KBM-7 (cell line): ENCODE data around the gene PPY.
A peak's percentile ranks its signal among the peaks of the same experiment; 100 is the strongest.
"Not testable (repeated sequence)": the region's sequence is repeated elsewhere in the genome, so short reads cannot be mapped to it uniquely, and the experiment has no call there.

Experiments
- DNase-seq: peaks from one replicate; pipeline ENCODE4 v3.0.0-alpha.2; 2015
- in situ Hi-C: fragments of 300-500 bp; cut with MboI; formaldehyde crosslinking; loops from 2 replicates; pipeline ENCODE4 v1.14.3; 2020; ENCODE audit warnings: low sequenced_read_pairs, low pct_unique_long_range_greater_than_20kb, mixed read lengths

PPY gene

DNA sequence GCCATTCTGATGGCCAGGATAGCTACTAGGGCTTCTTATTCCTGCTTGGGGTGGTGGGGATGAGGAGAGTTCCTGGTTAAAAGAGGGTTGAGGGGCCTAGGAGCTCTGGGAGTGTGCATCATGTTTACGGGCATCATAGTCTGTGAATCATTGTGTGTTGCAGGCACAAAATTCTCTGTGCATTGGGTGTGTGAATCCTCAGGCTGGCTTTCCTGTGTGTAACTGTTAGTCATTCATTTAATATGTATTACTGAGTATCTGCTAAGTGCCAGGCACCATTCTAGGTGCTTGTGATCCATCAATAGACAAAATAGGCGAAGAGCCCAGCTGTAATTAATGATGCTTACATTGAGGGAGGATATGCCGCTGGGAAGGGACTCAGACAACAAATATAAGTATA lies 5.8 kb downstream of the PPY start:
- in situ Hi-C loops = no loop called here
- no peak for DNase-seq

DNA sequence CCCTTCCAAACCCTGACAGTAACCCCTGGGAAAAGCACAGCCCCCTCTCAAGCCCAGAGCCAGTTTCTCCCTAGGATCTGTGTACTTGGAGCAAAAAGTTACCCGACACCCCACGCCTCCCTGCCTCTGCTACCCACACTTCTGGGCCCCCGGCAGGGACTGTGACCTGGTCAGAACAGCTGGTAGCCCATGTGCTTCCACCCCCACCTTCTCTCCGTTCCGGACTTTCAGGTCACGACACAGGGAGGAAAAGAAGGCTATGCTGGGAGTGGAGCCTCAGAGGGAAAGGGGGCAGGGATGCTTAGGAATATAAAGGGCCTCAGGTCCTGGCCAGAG lies 6.4 kb downstream of the PPY start:
- in situ Hi-C loops = no loop called here
- DNase-seq = no peak

DNA sequence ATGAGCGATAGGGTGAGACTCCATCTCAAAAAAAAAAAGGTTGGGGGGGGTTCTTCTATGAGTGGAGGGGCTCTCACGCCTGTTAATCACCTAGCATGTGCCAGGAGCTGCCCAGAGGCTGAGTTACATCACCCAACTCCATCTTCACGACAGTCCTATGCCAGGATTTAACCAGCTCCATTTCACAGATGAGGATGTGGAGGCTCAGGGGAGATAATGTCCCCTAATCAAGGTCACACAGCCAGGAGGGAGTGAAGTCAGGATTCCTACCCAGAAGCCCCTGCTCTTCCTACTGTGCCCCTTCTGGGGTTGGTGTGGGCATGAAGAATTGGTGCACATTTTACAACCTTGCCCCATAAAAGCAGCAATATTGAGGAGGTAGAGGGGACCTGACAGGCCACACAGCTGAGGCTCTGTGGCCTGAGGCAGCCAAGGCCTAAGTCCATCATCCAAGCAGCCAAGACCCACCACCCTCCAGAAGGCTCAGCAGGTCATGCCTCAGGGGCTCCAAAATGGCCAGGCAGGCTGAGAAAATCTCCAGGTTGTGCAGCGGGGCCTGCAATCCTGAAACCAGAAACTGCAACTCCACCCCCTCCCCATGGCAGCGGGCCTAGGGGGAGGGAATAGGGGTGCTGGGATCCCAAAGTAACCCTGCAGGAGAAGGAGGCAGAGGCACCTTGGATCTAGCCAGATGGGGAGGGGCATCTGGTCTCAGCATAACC lies 6.9 kb downstream of the PPY start:
- no peak for DNase-seq
- in situ Hi-C loops = no loop called here

DNA sequence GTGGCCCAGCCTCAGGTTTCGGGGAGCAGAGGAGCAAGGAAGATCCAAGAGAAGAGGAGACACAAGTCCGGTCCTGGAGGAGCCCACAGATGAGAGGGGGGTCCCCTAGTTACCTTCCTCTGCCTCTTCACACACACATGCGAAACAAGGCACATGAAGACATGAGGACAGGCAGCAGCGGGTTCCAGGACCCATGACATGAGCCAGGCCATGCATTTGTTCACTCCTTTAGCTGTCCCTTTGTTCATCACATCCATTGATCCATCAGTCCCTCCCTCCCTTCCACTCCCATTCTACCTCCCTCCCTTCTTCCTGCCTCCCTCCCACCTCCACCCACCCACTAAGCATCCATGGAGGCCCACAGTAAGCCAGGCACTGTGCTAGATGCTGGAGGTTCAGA lies 9.4 kb downstream of the PPY start:
- in situ Hi-C loops = no loop called here
- no peak for DNase-seq

DNA sequence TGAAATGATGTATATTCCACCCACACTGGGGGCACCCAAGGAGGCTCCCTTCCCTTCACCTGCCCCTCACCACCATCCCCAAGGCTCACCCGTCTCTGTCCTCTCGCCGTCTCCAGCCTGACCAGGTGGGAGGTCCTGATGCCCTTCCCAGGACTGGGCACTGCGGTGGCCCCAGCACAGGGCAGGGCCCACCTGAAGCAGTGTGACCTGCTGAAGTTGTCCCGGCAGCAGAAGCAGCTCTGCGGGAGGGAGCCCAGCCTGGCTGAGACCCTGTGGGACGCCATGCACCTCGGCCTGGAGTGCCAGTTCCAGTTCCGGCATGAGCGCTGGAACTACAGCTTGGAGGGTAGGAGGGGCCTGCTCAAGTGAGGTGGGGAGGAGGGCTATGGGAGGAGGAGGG lies 9.9 kb downstream of the PPY start:
- no peak for DNase-seq
- in situ Hi-C loops = no loop called here

DNA sequence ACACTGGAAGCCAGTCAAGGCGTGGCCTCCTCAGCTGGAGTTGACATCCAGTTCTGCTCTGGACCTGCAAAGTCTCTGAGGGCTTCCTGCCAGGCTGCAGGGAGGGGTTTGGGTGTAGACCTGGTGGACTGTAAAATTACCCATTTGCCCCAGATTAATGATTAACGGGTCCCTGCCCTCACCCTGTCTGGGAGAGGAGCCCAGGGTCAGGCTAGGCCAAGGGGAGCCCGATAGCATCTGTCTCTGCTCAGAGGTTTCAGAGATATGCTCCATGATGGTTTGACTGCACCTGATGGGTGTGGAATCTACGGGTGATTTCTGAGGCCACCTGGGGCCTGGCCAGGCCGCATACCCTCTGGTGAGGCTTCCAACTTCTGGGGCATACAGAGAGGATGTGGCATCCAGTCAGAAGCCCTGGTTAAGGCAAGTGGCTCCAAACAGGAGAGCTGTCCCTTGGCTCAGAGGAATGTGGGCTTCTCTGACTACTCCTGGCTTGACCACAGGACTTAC lies 11.2 kb downstream of the PPY start:
- DNase-seq = no peak
- in situ Hi-C loops = no loop called here

DNA sequence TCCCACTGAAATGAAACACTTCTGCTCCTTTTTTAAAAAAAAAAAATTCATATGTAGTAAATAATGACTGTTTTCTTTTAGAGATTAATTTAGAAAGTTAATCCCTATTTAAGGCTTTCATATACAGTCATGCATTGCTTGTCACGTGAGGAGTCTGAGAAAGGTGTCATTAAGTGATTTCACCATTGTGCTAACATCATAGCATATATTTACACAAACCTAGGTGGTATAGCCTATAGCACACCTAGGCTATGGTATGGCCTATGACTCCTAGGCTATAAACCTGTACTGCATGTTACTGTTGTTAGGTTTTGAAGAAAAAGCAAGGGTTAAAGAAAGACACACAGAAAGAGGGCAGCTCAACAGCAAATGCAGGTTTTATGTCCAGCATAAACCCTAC lies 13.7 kb downstream of the PPY start:
- no peak for DNase-seq
- in situ Hi-C loops = no loop called here

DNA sequence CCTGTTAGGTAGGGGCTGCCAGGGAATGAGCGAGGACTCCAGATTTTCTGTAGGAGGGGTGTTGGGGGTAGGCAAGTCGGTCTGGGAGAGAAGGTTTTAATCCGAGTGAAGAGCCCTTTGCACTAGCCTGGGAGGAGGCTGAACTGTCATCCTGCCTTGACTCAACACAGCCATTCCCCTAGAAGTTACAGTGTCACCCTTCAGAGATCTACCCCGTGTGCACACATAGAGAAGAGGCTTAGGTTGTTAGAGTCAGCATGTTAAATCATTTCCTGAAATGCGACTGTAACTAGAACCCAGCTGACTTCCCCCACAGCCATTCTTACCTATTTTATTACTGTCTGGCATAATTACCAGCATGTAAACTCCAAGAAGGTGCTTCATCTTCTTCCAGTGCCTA lies 14.3 kb downstream of the PPY start:
- in situ Hi-C loops, DNase-seq: not testable (repeated sequence)

DNA sequence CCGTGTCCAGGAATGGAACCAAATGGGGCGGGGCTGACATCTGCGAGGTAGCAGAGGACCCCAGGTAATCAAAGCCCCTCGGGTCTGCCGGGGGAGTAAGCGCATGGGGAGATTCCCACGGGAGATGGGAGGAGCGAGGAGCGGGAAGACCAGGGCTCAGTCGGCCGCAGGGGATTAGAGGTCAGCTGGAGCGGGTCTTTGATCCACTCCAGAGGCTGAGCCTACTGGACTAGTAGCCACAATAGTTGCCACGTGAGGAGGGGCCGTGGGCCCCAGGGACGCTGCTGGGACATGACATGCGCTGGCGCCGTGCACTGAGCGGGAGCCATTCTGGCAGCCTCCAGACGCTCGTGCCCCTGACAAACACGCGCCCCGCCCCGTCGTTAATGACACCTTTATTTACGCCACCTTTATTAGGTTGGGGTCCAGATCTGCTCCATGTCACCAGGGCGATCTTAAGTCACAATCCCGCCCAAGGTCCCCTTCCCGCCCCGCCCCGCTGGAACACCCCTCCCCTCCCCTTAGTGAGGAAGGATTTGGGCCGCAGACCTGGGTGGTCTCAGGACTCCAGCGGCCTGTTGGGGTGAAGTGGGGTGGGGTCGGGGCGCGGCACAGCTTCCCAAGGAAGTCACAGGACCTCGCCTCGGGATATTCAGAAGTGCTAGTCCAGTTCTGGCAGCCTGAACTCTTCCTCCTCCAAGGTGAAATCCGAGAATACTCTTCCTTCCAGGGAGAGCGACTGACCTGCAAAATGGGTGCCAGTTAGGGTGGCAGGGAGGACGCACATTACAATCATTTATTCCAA lies 15.0 kb downstream of the PPY start:
- in situ Hi-C loops = no loop called here
- DNase-seq = no peak

DNA sequence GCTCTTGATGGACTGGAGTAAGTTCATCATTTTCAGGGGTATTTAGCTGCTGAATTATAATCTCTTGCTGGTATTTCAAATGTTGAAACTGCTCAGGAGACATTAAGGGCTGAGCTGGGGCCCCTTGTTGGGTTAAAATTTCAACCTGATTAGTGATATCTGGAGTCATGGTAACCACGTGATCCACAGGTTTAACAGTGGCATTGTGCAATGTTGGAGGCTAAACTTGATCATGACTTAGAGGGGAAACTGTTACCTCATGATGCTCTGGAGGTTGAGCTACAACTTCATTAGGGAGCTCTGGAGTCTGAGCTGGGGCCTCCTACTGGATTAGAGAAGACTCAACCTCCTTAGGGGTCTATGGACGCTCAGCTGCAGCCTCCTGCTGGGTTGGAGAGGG lies 17.7 kb downstream of the PPY start:
- DNase-seq = no peak
- in situ Hi-C loops = no loop called here

DNA sequence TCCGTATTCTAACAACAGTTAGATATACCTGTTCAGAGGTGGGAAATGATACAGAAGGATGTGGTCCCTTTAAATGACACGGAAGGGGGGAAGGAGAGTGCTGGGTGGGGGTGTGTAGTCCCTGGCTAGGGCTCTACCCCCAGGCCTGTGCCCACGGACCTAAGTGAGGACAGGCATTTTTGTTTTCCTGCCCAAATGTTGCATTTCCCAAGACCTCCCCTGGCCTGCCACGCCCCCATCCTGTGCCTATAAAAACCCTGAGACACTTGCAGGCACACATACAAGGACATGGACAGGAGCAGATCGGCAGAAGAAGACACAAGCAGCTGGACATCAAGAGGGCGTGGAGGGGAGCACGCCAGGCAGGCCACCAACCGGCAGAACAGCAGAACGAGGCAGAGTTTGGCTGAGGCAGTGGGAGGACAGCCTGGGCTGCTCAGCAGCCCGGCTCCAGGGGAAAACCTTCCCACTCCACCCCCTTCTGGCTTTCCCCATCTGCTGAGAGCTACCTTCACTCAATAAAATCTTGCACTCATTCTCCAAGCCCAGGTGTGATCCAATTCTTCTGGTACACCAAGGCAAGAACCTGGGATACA lies 21.7 kb downstream of the PPY start:
- DNase-seq = no peak
- in situ Hi-C loops = no loop called here

DNA sequence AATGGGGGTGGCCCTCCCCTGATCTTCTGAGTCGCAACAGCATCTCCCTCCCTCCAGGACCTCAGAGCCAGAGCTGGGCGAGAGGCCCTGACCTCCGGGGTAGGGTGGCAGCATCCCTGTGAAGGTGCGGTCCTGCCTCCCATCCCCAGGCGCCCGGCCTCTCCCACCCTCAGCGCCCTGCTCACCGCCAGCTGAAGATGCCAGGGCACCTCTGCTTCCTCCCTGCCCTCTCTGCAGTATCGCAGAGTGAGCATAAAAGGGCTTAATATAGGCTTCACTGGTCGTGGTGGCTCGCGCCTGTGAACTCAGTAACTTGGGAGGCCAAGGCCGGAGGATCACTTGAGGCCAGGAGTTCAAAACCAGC lies 24.3 kb downstream of the PPY start:
- DNase-seq = no peak
- in situ Hi-C loops = no loop called here

DNA sequence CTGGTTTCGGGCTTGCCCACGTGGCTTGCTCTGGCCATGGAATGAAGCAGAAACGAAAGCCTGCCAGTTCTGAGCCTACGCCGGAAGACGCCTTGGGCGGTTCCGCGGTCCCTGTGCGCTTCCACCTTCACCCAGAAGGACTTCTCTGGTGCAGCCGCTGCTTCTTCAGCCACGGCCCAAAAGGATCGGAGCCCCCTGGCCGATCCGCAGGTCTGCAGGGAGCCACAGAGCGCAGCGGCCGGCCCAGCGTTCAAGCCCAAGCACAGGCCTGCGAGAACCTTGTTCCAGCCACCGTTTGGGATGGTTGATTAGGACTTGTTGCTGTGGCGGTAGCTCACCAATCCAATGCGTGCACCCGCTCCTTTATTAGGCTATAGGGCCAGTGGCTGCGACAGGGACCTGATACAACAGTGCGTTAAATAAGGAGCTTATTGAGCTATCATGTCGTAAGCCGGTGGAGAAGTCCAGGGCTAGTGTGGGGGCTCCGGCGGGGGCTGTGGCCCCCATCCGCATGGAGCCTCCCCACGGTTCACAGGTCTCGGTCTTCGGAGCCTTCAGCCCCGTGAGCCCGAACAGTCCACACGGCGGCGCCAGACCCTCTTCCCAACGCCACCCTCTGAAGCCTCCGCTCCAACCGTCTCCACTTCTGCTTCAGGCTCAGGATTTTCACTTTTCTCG lies 24.8 kb downstream of the PPY start:
- in situ Hi-C loops = no loop called here
- peak; percentile 59 for DNase-seq

DNA sequence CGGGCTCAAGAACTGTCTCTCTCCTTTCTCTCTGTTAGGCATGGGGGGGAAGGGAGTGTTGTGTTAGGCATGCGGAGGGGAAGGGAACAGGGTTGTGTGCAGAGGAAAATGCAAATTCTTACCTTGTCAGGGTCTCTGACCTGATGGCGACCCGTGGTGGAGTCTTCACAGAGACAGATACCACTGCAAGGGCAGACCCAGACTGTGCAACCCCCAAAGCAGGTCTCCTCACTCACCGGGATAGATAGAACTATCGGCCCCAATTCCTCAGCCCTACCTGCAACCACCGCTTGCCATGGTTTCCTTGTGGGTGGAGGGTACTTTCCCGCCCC lies 25.3 kb downstream of the PPY start:
- in situ Hi-C loops = no loop called here
- DNase-seq = no peak

DNA sequence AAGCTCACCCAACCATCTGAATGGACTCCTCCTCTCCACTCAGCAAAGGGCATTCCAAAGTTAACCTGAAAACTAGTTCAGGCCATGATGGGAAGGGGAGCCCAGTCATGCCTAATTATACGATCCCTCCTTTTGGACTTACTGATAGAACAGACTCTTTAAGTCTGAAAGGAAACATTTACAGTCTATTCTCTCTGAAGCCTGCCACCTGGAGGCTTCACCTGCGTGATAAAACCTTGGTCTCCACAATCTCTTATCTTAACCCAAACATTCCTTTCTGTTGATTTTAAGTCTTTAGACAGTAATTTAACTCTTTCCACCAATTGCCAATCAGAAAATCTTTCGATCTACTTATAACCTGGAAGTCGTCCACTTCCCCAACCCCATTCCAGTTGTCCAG lies 25.9 kb downstream of the PPY start:
- in situ Hi-C loops = no loop called here

DNA sequence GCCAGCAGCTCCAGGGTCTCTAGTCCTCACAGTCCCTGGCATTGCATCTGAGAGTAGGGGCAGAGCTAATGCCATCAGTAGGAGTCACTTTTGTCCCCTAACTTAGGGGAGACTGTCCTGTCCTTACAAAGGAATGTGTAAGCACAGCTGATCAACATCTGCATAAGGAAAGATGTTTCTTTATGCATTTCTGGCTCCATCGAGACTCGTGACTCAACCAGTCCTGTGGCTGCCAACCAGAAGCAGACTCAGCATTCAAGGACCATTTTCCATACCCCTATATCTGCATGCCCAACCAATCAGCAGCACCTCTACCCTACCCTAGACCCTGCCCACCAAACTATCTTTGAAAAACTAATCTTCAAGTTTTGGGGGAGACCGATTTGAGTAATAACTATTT lies 26.7 kb downstream of the PPY start:
- DNase-seq = no peak
- in situ Hi-C loops = no loop called here

More for the DNA sequence above, 25.9 kb downstream of the PPY start:
- no peak for DNase-seq

DNA sequence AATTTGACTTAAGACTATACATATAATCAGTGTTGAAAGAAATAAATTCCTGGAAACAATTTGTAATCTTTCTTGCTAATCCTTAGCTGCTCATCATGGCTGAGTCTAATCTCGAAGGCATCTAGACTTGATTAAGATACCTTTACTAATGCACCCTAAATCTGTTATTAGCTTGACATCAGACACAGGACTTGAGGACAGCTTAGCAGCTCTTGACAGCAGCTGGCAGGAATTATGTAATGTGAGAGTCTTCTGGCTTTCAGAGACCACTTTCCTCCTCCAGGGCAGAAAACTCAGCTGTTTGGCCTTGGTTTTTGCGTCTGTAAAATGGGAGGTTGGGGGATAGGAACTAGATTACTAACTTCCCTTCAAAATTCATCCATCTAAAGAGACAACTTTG lies 27.8 kb downstream of the PPY start:
- no peak for DNase-seq
- in situ Hi-C loops = no loop called here

DNA sequence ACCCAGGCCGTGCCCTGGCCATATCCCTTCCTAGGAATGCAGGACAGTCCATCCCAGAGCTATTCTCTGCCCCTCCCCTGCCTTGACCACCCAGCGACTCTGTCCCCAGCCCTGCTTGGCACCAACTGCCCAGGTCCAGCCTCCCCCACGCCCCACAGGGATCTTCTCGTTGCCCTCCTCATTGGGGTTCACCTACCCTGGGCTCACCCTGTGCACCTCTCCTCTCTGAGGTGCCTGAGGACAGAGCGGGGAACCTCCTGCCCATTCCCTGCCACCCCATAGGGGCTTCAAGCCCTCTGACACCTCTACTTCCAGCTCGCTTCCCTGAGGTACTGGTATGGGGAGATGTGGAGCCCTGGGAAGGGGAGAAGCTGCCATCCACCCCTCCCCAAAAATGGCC lies 28.7 kb downstream of the PPY start:
- no peak for DNase-seq
- in situ Hi-C loops = no loop called here

DNA sequence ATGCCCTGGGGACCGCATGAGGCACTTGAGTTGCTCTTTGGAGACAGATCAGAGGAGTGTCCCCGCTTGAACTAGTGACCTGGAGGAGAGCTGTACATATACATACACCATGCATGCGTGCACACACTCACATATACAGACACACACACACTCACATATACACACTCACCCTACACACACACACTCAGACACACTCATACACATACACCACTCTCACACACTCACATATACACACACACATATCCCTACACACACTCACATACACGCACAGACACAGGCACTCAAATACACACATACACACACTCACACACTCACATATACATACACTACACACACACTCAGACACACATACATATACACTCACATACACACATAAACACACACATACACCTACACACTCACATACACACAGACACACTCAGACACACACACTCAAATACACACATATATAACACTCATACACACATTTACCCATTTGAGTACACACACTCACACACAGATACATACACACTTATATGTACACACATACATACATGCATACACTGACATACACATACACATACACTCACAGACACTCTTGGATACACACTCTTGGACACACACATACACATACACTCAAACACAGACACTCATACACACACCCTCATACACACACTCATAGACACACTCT lies 29.5 kb downstream of the PPY start:
- no peak for DNase-seq
- in situ Hi-C loops = no loop called here

DNA sequence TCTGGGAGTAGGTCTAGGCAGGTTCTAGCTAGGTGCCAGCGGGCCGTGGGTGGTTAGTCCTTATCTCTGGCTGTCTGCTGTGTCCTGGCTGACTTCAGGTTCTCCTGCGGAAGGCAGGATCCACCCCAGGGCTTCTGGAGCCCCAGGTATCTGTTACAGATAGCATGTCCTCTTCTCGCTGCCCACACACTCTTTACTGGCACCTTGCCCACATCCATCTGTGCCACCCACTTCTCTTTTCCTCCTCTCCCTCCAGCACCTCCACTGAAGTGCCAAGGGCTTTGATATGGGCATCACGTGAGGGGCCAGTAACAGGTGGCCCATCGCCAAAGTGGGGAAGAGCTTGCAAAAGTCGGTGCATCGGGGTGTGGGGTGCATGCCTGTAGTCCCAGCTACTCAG lies 30.4 kb downstream of the PPY start:
- in situ Hi-C loops = no loop called here
- DNase-seq = no peak
